Body of pancreas (tissue), 4 donors: Measurements from ENCODE around the gene SH2D7.

ENCODE experiments used
- POLR2A ChIP-seq, 3 donors: fragments of 450-650 bp; IDR thresholded peaks; one replicate each; pipeline ENCODE4 v1.6.1; 2016; ENCODE audit warnings: antibody characterized with exemption in 3 of 3, mild to moderate bottlenecking in 2 of 3
- TF ChIP-seq, protein P1 (sequence below), 7 experiments: fragments of 450-650 bp in 4 of 7; fragments of 200-600 bp in 3 of 7; sonication (generic) in 3 of 7; IDR thresholded peaks; one replicate each; pipeline ENCODE4 v1.5.1; 2016 to 2019; ENCODE audit warnings: antibody characterized with exemption in 7 of 7

DNA sequence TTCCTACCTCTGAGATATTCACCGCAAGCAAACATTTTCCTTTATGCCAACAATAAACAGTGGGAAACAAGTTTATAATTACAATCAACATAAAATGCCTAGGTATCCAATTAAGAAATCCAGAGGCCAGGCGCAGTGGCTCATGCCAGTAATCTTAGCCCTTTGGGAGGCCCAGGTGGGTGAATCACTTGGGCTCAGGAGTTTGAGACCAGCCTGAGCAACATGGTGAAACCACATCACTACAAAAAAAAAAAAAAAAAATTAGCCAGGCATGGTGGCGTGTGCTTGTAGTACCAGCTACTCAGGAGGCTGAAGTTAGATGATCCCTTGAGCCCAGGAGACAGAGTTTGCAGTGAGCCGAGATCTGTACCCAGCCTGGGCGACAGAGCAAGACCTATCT, 32.1 kb upstream of the SH2D7 start:
- TF ChIP-seq, protein P1, sequence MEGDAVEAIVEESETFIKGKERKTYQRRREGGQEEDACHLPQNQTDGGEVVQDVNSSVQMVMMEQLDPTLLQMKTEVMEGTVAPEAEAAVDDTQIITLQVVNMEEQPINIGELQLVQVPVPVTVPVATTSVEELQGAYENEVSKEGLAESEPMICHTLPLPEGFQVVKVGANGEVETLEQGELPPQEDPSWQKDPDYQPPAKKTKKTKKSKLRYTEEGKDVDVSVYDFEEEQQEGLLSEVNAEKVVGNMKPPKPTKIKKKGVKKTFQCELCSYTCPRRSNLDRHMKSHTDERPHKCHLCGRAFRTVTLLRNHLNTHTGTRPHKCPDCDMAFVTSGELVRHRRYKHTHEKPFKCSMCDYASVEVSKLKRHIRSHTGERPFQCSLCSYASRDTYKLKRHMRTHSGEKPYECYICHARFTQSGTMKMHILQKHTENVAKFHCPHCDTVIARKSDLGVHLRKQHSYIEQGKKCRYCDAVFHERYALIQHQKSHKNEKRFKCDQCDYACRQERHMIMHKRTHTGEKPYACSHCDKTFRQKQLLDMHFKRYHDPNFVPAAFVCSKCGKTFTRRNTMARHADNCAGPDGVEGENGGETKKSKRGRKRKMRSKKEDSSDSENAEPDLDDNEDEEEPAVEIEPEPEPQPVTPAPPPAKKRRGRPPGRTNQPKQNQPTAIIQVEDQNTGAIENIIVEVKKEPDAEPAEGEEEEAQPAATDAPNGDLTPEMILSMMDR (IDR thresholded peaks at IDR 0.05), result no peak
- no peak for TF ChIP-seq POLR2A (IDR thresholded peaks at IDR 0.05)
